AG04449 (cell line): ENCODE measurements around the gene LBH.

ENCODE experiments used
- CTCF ChIA-PET: fragments of 350-600 bp; formaldehyde crosslinking; extraction: SDS; loops from one replicate; lab custom pipeline; 2021; ENCODE audit warnings: antibody characterized with exemption; lab: Yijun Ruan, JAX
- POLR2A ChIA-PET: fragments of 400-600, 350-600 bp; formaldehyde crosslinking; extraction: SDS; loops from one replicate; lab custom pipeline; 2020; ENCODE audit warnings: antibody characterized with exemption, inconsistent platforms; lab: Yijun Ruan, JAX
- DNase-seq: peaks from one replicate; pipeline ENCODE4 v3.0.0-alpha.2; 2010; ENCODE audit warnings: low read depth, low spot score
- H3K4me3 ChIP-seq: 2 replicates; pipeline ENCODE4 v1.5.1; 2011; ENCODE audit warnings: low read depth, mild to moderate bottlenecking, control low read depth, low read length
- CTCF ChIP-seq: IDR thresholded peaks from one replicate; pipeline ENCODE4 v1.5.1; 2011; ENCODE audit warnings: mild to moderate bottlenecking, moderate library complexity, low read length, control low read depth, inconsistent platforms; ENCODE audit not compliant: insufficient read depth; ENCODE audit errors: missing control alignments

The LBH gene

GRCh38 chr2:30269771-30270145 lies 38.4 kb downstream of the LBH start:
- CTCF ChIA-PET, result interaction anchor here (0.6 to 1.1 kb wide), 2 partner anchors 434 to 436 kb away, joined by 3 read pairs; no protein-coding TSS in a partner anchor
- no peak overlapping the region for H3K4me3 ChIP-seq
- no peak for TF ChIP-seq CTCF
- POLR2A ChIA-PET, result interaction anchor here (1.1 kb wide), 1 partner anchor 37 kb away, joined by 3 read pairs; no protein-coding TSS in a partner anchor
- DNase-seq, result no peak

- ChIA-PET POLR2A (interaction anchor here (1.1 kb wide), 1 partner anchor 38 kb away, joined by 3 read pairs; no protein-coding TSS in a partner anchor), CTCF (interaction anchor here (0.6 to 1.1 kb wide), 2 partner anchors 433 to 435 kb away, joined by 3 read pairs; no protein-coding TSS in a partner anchor)
- TF ChIP-seq CTCF, result no peak
- no peak for DNase-seq
- no peak overlapping the region for H3K4me3 ChIP-seq
Measured at GRCh38 chr2:30270166-30270565, 38.8 kb downstream of the LBH start.

GRCh38 chr2:30271301-30271700 lies 40.0 kb downstream of the LBH start:
- no peak for TF ChIP-seq CTCF
- no peak overlapping the region for H3K4me3 ChIP-seq
- DNase-seq, result no peak
- ChIA-PET CTCF (interaction anchor here (1.1 kb wide), 1 partner anchor 107 kb away, joined by 5 read pairs; no protein-coding TSS in a partner anchor), POLR2A (no interaction called here)

GRCh38 chr2:30272286-30272685 lies 41.0 kb downstream of the LBH start:
- no peak for DNase-seq
- POLR2A ChIA-PET, result interaction anchor here (1.6 to 1.7 kb wide), 2 partner anchors 29 to 40 kb away, joined by 5 to 8 read pairs; no protein-coding TSS in a partner anchor
- no peak for TF ChIP-seq CTCF
- no peak overlapping the region for H3K4me3 ChIP-seq
- CTCF ChIA-PET, result interaction anchor here (1.1 to 1.3 kb wide), 2 partner anchors 108 to 441 kb away, joined by 3 to 5 read pairs; no protein-coding TSS in a partner anchor

- no peak for DNase-seq
- POLR2A ChIA-PET, result interaction anchor here (0.6 to 2.1 kb wide), 6 partner anchors 21 to 90 kb away, joined by 3 to 8 read pairs (median 4); partner anchors contain the start of gene LBH
- CTCF ChIA-PET, result interaction anchor here (0.7 to 2.0 kb wide), 3 partner anchors 33 to 440 kb away, joined by 3 to 6 read pairs (median 3); no protein-coding TSS in a partner anchor
- no peak overlapping the region for H3K4me3 ChIP-seq
- TF ChIP-seq CTCF, result no peak
Measured at GRCh38 chr2:30272761-30273573, 41.6 kb downstream of the LBH start.

- ChIA-PET CTCF (interaction anchor here (0.7 to 2.0 kb wide), 4 partner anchors 32 to 439 kb away, joined by 3 to 6 read pairs (median 4); no protein-coding TSS in a partner anchor), POLR2A (interaction anchor here (0.6 to 2.1 kb wide), 6 partner anchors 20 to 89 kb away, joined by 3 to 8 read pairs (median 4); partner anchors contain the start of gene LBH)
- DNase-seq, result no peak
- TF ChIP-seq CTCF, result no peak
- no peak overlapping the region for H3K4me3 ChIP-seq
Measured at GRCh38 chr2:30273574-30273929, 42.2 kb downstream of the LBH start.
